DMS 273 treated with DMSO at 0.1 percent for 48 hours (cell line): ENCODE results near the gene ART5.
"Not testable (repeated sequence)": the region's sequence is repeated elsewhere in the genome, so short reads cannot be mapped to it uniquely, and the experiment has no call there.

Source experiments
- DNase-seq: peaks from one replicate; lab custom pipeline; 2025; lab: John Stamatoyannopoulos, UW

Gene ART5

DNA sequence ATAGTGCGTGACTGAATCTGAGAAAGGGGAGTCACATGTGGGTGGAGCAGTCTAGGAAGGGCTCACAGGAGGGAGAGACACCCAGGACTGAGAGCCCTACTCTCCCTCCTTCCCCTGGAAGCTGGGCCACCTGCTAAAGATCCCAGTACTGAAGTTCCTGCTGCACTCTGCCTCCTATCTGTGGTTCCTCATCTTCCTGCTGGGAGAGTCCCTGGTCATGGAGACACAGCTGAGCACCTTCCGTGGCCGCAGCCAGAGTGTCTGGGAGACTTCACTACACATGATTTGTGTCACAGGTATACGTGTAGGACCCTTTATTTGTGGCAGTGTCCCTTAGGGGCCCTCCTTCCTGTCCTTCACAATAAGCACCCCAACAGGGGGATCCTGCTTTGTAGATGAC is 19.3 kb downstream of the ART5 start:
- DNase-seq, result no peak

DNA sequence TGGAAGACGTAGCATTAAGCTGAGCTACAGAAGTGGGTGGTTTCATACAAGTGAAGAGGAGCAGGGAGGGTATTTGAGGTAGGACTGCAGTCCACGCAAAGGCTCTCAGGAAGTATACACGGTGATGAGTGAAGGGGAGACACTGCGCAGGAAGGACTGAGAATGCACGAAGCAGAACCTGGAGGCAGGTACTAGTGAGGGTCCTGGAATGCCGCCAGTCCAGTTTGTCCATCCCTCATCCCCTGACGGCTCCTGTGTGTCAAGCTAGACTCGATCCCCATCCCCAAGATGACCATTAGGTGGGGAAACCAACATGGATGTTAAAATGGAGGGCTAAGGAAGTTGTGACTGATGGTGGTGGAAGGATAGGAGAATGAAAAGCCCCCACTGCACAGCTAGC is 23.8 kb downstream of the ART5 start:
- DNase-seq, result no peak

- DNase-seq, result no peak
Observed at GRCh38 chr11:3616721-3617460, 24.9 kb downstream of the ART5 start.

GRCh38 chr11:3615998-3616397 is 25.8 kb downstream of the ART5 start:
- no peak for DNase-seq

DNA sequence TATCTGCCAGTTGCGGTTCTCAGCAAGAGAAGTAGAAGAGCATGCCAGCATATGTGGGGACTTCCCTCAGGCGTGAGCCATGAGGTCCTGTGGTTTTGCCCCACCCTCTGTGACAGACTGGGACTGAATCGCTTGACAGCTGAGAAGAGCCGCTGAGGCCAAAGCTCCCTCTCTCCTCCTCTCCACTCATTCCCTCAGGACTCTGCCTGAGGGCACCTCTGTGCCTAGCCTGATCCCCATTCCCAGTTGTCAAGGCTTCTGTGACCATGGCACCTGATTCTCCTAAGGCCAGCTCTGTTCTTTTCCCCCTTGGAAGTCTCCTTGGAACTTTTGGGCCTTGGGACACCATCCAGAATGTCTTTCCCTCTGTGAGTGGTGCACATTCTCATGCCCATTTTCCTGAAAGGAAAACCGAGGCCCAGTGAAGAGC is 27.0 kb downstream of the ART5 start:
- no peak for DNase-seq

- DNase-seq, result no peak
Observed at GRCh38 chr11:3613998-3614741, 27.6 kb downstream of the ART5 start.

DNA sequence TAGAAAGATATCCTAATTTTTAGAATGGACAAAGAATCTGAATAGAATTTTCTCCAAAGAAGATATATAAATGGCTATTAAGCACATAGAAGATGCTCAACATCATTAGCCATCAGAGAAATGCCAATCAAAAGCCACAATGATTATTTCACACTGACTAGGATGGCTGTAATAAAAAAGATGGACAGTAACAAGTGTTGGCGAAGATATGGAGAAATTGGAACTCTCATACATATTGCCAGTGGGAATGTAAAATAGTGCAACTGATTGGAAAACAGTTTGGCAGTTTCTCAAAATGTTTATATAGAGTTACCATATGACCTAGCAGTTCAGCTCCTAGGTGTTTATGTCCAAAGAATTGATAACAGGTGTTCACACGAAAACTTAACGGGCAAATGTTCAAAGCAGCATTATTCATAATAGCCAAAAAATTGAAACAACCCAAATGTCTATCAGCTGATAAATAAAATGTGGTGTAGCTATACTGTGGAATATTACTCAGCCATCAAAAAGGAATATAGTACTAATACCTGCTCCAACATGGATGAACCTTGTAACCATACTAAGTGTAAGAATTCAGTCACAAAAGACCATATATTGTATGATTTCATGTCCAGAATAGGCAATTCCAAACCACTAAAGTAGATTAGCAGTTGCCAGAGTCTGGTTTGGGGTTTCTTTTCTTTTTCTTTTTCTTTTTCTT is 29.7 kb downstream of the ART5 start:
- no peak for DNase-seq

DNA sequence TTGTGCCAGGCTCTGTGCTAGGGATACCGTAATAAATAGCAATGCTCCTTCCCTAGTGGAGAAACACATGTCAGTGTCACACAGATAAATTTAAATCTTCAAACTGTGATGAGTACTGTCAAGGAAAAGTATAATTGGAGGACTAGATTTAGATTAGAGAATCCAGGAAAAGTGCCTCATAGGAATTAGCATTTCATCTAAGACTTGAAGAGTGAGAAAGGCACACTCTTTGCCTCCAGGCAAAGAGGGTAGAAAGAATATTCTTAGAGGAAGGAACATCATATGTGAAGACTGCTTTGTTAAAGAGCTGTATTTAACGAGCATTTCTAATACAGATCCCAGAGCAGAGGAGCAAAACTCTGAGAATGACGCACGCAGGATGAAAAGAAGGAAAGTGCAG is 30.9 kb downstream of the ART5 start:
- DNase-seq, result no peak

GRCh38 chr11:3609416-3610265 is 32.2 kb downstream of the ART5 start:
- DNase-seq, result no peak

DNA sequence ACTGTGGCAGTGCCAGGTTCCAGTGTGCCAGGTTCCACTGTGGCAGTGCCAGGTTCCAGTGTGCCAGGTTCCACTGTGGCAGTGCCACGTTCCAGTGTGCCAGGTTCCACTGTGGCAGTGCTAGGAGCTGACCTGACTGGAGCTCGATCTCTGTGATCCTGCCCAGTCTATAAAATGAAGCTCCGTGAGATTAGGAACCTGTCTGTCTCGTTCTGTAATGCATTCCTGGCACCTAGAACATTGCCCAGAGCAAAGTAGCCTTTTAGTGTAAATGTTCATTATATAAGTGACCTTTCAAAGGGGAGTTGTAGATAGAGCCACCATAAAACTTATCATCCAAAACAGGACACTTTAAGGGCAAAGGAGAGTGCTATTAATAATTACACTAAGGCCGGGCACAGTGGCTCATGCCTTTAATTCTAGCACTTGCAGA is 36.0 kb downstream of the ART5 start:
- DNase-seq, result no peak

DNA sequence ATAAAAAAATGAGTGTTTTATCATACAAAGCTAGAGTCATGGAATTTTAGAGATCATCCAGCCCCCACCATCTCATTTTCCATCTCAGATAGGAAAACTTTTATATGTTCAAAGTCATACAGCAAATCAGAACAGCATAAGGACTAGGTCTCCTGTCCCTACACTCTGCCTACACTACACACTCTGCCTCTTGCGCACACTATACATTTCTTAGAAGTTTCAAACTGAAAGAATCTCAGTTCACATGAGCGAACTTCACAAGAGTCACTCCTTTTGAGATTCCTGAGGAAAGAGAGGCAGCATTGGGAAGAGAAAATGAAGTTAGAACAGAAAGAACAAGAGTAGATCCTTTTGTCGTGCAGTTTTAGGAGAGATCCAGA is 36.5 kb downstream of the ART5 start:
- no peak for DNase-seq

GRCh38 chr11:3604167-3604566 is 37.6 kb downstream of the ART5 start:
- no peak for DNase-seq

- not testable (repeated sequence) for DNase-seq
Observed at GRCh38 chr11:3600201-3600600, 41.6 kb downstream of the ART5 start.

DNA sequence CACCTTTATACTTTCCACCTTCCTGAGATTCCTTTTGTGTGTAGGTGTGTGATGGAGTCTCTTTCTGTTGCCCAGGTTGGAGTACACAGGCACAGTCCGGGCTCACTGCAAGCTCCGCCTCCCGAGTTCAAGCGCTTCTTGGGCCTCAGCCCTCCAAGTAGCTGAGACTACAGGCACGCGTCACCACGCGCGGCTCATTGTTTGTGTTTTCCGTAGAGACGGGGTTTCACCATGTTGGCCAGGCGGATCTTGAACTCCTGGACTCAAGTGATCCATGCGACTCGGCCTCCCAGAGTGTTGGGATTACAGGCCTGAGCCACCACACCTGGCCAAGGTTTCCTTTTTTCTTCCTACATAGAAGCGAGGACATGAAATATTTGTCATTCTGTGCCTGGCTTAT is 44.0 kb downstream of the ART5 start:
- not testable (repeated sequence) for DNase-seq

- DNase-seq, result not testable (repeated sequence)
Observed at GRCh38 chr11:3591326-3591725, 50.5 kb downstream of the ART5 start.

- not testable (repeated sequence) for DNase-seq
Observed at GRCh38 chr11:3590193-3590592, 51.6 kb downstream of the ART5 start.

GRCh38 chr11:3588776-3589175 is 53.0 kb downstream of the ART5 start:
- DNase-seq, result not testable (repeated sequence)
